MM.1S (cell line): ENCODE data around the gene ZCCHC3.

Experiments
- CTCF ChIP-seq: fragments of 300-600 bp; sonication (generic); IDR thresholded peaks from 2 replicates; pipeline ENCODE4 v1.5.1; 2016; ENCODE audit warnings: antibody characterized with exemption, low read length, mixed read lengths
- EZH2 ChIP-seq: fragments of 300-600 bp; sonication (generic); optimal IDR thresholded peaks from 2 replicates; pipeline ENCODE3; 2017; ENCODE audit warnings: low read depth, mild to moderate bottlenecking, antibody characterized with exemption, low read length, mixed read lengths
- EZH2phosphoT487 ChIP-seq: fragments of 300-600 bp; sonication (generic); IDR thresholded peaks from 2 replicates; pipeline ENCODE4 v1.6.1; 2018; ENCODE audit warnings: antibody characterized with exemption, low read length

DNA sequence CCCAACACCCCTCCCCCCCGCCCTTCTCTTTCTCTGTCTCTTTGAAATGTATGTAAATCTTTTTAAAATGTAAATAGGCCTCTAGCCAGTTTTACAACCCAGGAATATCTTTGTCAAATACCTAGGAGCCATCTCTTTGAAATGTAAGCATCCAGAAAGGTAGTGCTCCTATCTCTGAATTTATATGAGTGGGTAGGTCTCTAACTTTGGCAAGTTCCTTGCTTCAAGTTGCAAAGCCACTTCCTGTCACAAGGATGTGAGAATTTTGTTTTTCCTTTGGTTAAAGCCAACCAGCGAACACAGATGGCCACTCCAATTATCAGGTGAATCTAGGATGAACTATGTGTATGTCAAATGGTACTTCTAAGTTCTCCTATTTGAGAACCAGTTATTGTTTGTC, 46.0 kb upstream of the ZCCHC3 start:
- TF ChIP-seq CTCF = no peak
- no peak for TF ChIP-seq EZH2phosphoT487
- TF ChIP-seq EZH2 = no peak
